IMR-90 (cell line): Measurements from ENCODE around the gene APOB. TPM values are rescaled to one million over a fixed set of nuclear protein-coding genes. Genes with fewer than 3 reads are reported as not detected.

Experiments
- ATAC-seq: fragments of 200-7000 bp; cut with Tn5 transposase; 2 replicates; pipeline ENCODE4 v1.9.1; 2020; ENCODE audit warnings: low read depth, mild to moderate bottlenecking, moderate library complexity
- BruUV-seq: library from RNA; stranded (reverse); fragments of 400-500 nt; replicated peaks from 2 replicates; lab custom pipeline; 2021; lab: Mats Ljungman, UMichigan
- CTCF ChIA-PET: fragments of 300-600 bp; formaldehyde crosslinking; extraction: SDS; loops from one replicate; lab custom pipeline; 2021; ENCODE audit warnings: antibody characterized with exemption; lab: Yijun Ruan, JAX
- POLR2A ChIA-PET: fragments of 300-600 bp; sonication (Branson Sonifier 250); formaldehyde crosslinking; loops from one replicate; lab custom pipeline; 2022; ENCODE audit warnings: antibody characterized with exemption; ENCODE audit not compliant: unreplicated experiment; lab: Charles Lee
- DNase-seq: peaks from one replicate; pipeline ENCODE4 v3.0.0; 2013
- H2AFZ ChIP-seq: replicated peaks from 2 replicates; pipeline ENCODE3; 2013; ENCODE audit warnings: low read length, mild to moderate bottlenecking; ENCODE audit not compliant: poor library complexity
- H2AK5ac ChIP-seq: 2 replicates; pipeline ENCODE4 v1.6.1; 2013; ENCODE audit warnings: low read depth, low read length, inconsistent platforms
- H2AK9ac ChIP-seq: replicated peaks from 2 replicates; pipeline ENCODE3; 2013; ENCODE audit warnings: mild to moderate bottlenecking, low read depth, low read length, moderate library complexity; ENCODE audit not compliant: poor library complexity
- H2BK120ac ChIP-seq: 2 replicates; pipeline ENCODE4 v1.6.1; 2013; ENCODE audit warnings: low read depth, low read length, inconsistent platforms
- H2BK15ac ChIP-seq: 3 replicates; pipeline ENCODE4 v1.6.1; 2013; ENCODE audit warnings: low read depth, low read length, inconsistent platforms
- H2BK20ac ChIP-seq: 2 replicates; pipeline ENCODE4 v1.6.1; 2013; ENCODE audit warnings: low read depth, mild to moderate bottlenecking, inconsistent platforms, low read length, moderate library complexity
- H2BK5ac ChIP-seq: 2 replicates; pipeline ENCODE4 v1.6.1; 2013; ENCODE audit warnings: mild to moderate bottlenecking, low read depth, low read length, inconsistent platforms; ENCODE audit not compliant: poor library complexity, severe bottlenecking
- H3K14ac ChIP-seq: replicated peaks from 2 replicates; pipeline ENCODE4 v1.6.1; 2013; ENCODE audit warnings: low read depth, low read length, inconsistent platforms
- H3K18ac ChIP-seq: 2 replicates; pipeline ENCODE4 v1.6.1; 2013; ENCODE audit warnings: low read depth, low read length, control low read depth
- H3K23ac ChIP-seq: 2 replicates; pipeline ENCODE4 v1.6.1; 2013; ENCODE audit warnings: low read depth, low read length, inconsistent platforms
- H3K27ac ChIP-seq: 2 replicates; pipeline ENCODE4 v1.5.1; 2013; ENCODE audit warnings: mild to moderate bottlenecking, control low read depth, low read length; ENCODE audit not compliant: insufficient read depth
- H3K27me3 ChIP-seq: 2 replicates; pipeline ENCODE4 v1.6.1; 2013; ENCODE audit warnings: low read length; ENCODE audit not compliant: control insufficient read depth, insufficient read depth
- H3K36me3 ChIP-seq: 2 replicates; pipeline ENCODE4 v1.6.1; 2013; ENCODE audit warnings: low read length, mixed read lengths; ENCODE audit not compliant: control insufficient read depth, insufficient read depth
- H3K4ac ChIP-seq: 2 replicates; pipeline ENCODE4 v1.6.1; 2013; ENCODE audit warnings: low read depth, low read length, inconsistent platforms
- H3K4me1 ChIP-seq: 2 replicates; pipeline ENCODE4 v1.6.1; 2013; ENCODE audit warnings: low read length, mixed read lengths; ENCODE audit not compliant: control insufficient read depth, insufficient read depth
- H3K4me2 ChIP-seq: 2 replicates; pipeline ENCODE4 v1.6.1; 2013; ENCODE audit warnings: low read depth, mild to moderate bottlenecking, control low read depth, low read length, moderate library complexity
- H3K4me3 ChIP-seq: 2 replicates; pipeline ENCODE4 v1.5.1; 2013; ENCODE audit warnings: low read depth, mild to moderate bottlenecking, control low read depth, low read length, moderate library complexity; ENCODE audit not compliant: insufficient read depth
- H3K56ac ChIP-seq: 2 replicates; pipeline ENCODE4 v1.6.1; 2013; ENCODE audit warnings: low read length, inconsistent platforms; ENCODE audit not compliant: insufficient read depth; ENCODE audit errors: extremely low read depth
- H3K79me1 ChIP-seq, 2 experiments: 2 replicates each; pipeline ENCODE4 v1.6.1; 2013; ENCODE audit warnings: low read length in 2 of 2, inconsistent platforms in 1 of 2, low read depth in 1 of 2
- H3K9ac ChIP-seq: 2 replicates; pipeline ENCODE4 v1.6.1; 2013; ENCODE audit warnings: low read depth, low read length, control low read depth
- H3K9me1 ChIP-seq: 2 replicates; pipeline ENCODE4 v1.6.1; 2013; ENCODE audit warnings: low read length, inconsistent platforms; ENCODE audit not compliant: insufficient read depth
- H3K9me3 ChIP-seq: 2 replicates; pipeline ENCODE4 v1.6.1; 2013; ENCODE audit warnings: low read length; ENCODE audit not compliant: control insufficient read depth, insufficient read depth
- H4K20me1 ChIP-seq: 2 replicates; pipeline ENCODE4 v1.6.1; 2013; ENCODE audit warnings: low read length, inconsistent platforms; ENCODE audit not compliant: insufficient read depth
- H4K5ac ChIP-seq: 2 replicates; pipeline ENCODE4 v1.6.1; 2013; ENCODE audit warnings: mild to moderate bottlenecking, low read depth, low read length, control low read depth
- H4K8ac ChIP-seq, 2 experiments: 2 replicates each; pipeline ENCODE4 v1.6.1; 2013; ENCODE audit warnings: low read depth in 2 of 2, low read length in 2 of 2, control low read depth in 1 of 2, inconsistent platforms in 1 of 2
- H4K91ac ChIP-seq: 2 replicates; pipeline ENCODE4 v1.6.1; 2013; ENCODE audit warnings: low read depth, low read length, inconsistent platforms; ENCODE audit not compliant: insufficient read depth
- CEBPB ChIP-seq: IDR thresholded peaks from 2 replicates; pipeline ENCODE4 v1.6.1; 2012; ENCODE audit warnings: low read depth, low read length, improper control_type of control experiment
- CTCF ChIP-seq: conservative IDR thresholded peaks from 2 replicates; pipeline ENCODE4 v1.5.1; 2012; ENCODE audit warnings: mild to moderate bottlenecking, low read depth, low read length, improper control_type of control experiment
- RCOR1 ChIP-seq: IDR thresholded peaks from 2 replicates; pipeline ENCODE4 v1.6.1; 2012; ENCODE audit warnings: mild to moderate bottlenecking, low read length, improper control_type of control experiment; ENCODE audit not compliant: insufficient replicate concordance
- SMC3 ChIP-seq: fragments of 150-350 bp; IDR thresholded peaks from 2 replicates; pipeline ENCODE4 v1.6.1; 2016; ENCODE audit warnings: low read depth, mild to moderate bottlenecking, antibody characterized with exemption, low read length, moderate library complexity
- WGBS, 2 experiments: methylation state at CpG; one replicate each; pipeline versions ENCODE4 v1.1.5 to v1.1.7; 2013; ENCODE audit warnings: missing lambda C conversion rate in 2 of 2; ENCODE audit not compliant: insufficient read length in 1 of 2; ENCODE audit errors: extremely low coverage in 2 of 2; 5-methylcytosine and 5-hydroxymethylcytosine counted together
- dilution Hi-C: fragments of 300-500 bp; cut with HindIII; formaldehyde crosslinking; loops from one replicate; pipeline ENCODE4 v1.14.3; 2018; ENCODE audit warnings: low sequenced_read_pairs; ENCODE audit not compliant: unreplicated experiment
- in situ Hi-C: fragments of 300-500 bp; cut with MboI; formaldehyde crosslinking; loops from 3 replicates; pipeline ENCODE4 v1.14.3; 2019; ENCODE audit warnings: low sequenced_read_pairs, inconsistent platforms, mixed read lengths
- intact Hi-C: fragments of 100-400 bp; cut with micrococcal nuclease; formaldehyde crosslinking; loops from 2 replicates; pipeline ENCODE4 v1.10.0; 2022
- polyA plus RNA-seq, 3 experiments: library from polyadenylated mRNA; depleted of rRNA; stranded (reverse); fragments of >200 nt; gene quantifications; 2 replicates each; pipeline ENCODE4 v1.2.3, GENCODE V29; 2012; ENCODE audit warnings: low replicate concordance in 1 of 3
- total RNA-seq: library from RNA; depleted of rRNA; stranded (reverse); fragments of >200 nt; gene quantifications from 2 replicates; pipeline ENCODE4 v1.2.3, GENCODE V29; 2012

The APOB gene
- total and polyA plus RNA-seq, 2 of the 4 experiments (the other 2 are of a cell fraction): under 0.01 TPM; not detected in 1

DNA sequence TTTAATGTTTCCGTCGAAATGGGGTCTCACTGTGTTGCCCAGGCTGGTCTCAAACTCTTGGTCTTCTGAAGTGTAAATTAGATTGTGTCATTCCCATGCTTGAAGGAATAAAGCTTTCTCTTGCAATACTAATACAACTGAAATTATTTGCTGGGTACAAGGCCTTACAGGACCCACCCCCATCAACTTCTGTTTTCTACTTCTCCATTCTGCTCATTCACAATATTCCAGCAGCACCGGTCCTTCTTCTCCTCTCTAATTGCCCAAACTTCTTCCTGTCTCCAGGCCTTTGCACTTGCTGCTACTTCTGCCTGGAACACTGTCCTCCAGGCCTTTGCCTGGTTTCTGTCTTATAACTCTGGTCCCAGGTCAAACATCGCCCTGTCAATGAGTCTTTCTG lies 73.8 kb downstream of the APOB start:
- dilution Hi-C loops: no loop called here
- ChIA-PET POLR2A (no interaction called here), CTCF (interaction anchor here (0.6 to 0.7 kb wide), 2 partner anchors 185 to 308 kb away, joined by 3 read pairs; no protein-coding TSS in a partner anchor)
- Histone ChIP-seq H2BK15ac (no peak overlapping the region), H3K23ac (no peak overlapping the region), H3K18ac (no peak overlapping the region), H4K8ac (no peak overlapping the region), H3K36me3 (no peaks in the 10 kb centered on the region), H3K27ac (no peak overlapping the region), H3K56ac (no peak overlapping the region), H3K79me1 (no peaks in the 10 kb centered on the region), H3K4ac (no peak overlapping the region), H3K27me3 (peaks cover 11% of the 10 kb centered on the region), H4K20me1 (no peaks in the 10 kb centered on the region), H3K14ac (no peak overlapping the region), H2AFZ (no peak overlapping the region), H3K4me2 (no peak overlapping the region), H3K4me3 (no peak overlapping the region), H3K9ac (no peak overlapping the region), H2AK9ac (no peak overlapping the region), H4K5ac (no peak overlapping the region), H4K91ac (no peak overlapping the region), H2BK20ac (no peak overlapping the region), H3K9me1 (no peaks in the 10 kb centered on the region), H2AK5ac (no peak overlapping the region), H2BK5ac (no peak overlapping the region), H2BK120ac (no peak overlapping the region), H3K4me1 (no peaks in the 10 kb centered on the region), H3K9me3 (no peaks in the 10 kb centered on the region)
- 100% methylated on average over 1 of the region's 4 CpGs; no CpG with 5 or more reads in 1 of the 2 experiments for WGBS, 2 experiments
- intact Hi-C loops: no loop called here
- in situ Hi-C loops: no loop called here
- BruUV-seq: no TSS peak
- no peak for ATAC-seq
- DNase-seq: no peak
- no peak for TF ChIP-seq RCOR1
- TF ChIP-seq CTCF: no peak
- no peak for TF ChIP-seq CEBPB
- no peak for TF ChIP-seq SMC3
